Natural killer cell treated with Interleukin-12 subunit alpha and Interleukin-12 subunit beta and Interleukin-15 and Interleukin-18, amount 100 ng/mL, for 72 hours (primary cell): ENCODE measurements around the gene CHIC2. TPM values are rescaled to one million over a fixed set of nuclear protein-coding genes. Genes with fewer than 3 reads are reported as not detected.
A peak's percentile ranks its signal among the peaks of the same experiment; 100 is the strongest.
"Not testable (repeated sequence)": the region's sequence is repeated elsewhere in the genome, so short reads cannot be mapped to it uniquely, and the experiment has no call there.

Experiments used
- ATAC-seq, 2 donors: fragments of 150-1000 bp; cut with Tn5 transposase in 1 of 2; sonication (Bioruptor Pico), chemical (Tn5 transposase) in 1 of 2; 2 replicates each; pipeline ENCODE4 v1.10.0; 2021
- DNase-seq: peaks from one replicate; pipeline ENCODE4 v3.0.0; 2022; ENCODE audit warnings: low spot score
- H3K27ac Mint-ChIP-seq, 2 donors: 1 replicate in 1 of 2; 2 replicates in 1 of 2; pipeline ENCODE4 v1.8.0; 2022; ENCODE audit warnings: mixed read lengths in 2 of 2, mild to moderate bottlenecking in 1 of 2, moderate library complexity in 1 of 2
- H3K27me3 Mint-ChIP-seq, 2 donors: 1 replicate in 1 of 2; 2 replicates in 1 of 2; pipeline ENCODE4 v1.8.0; 2022; ENCODE audit warnings: mixed read lengths in 2 of 2
- H3K36me3 Mint-ChIP-seq: one replicate; pipeline ENCODE4 v1.8.0; 2022; ENCODE audit warnings: mixed read lengths
- H3K4me1 Mint-ChIP-seq, 2 donors: 1 replicate in 1 of 2; 2 replicates in 1 of 2; pipeline ENCODE4 v1.8.0; 2022; ENCODE audit warnings: low read depth in 2 of 2, mixed read lengths in 2 of 2, mild to moderate bottlenecking in 1 of 2
- H3K4me3 Mint-ChIP-seq: one replicate; pipeline ENCODE4 v1.8.0; 2022; ENCODE audit warnings: mixed read lengths
- H3K9me3 Mint-ChIP-seq: 2 replicates; pipeline ENCODE4 v1.8.0; 2022; ENCODE audit warnings: mixed read lengths
- total RNA-seq, 2 donors: library from RNA; stranded (reverse); gene quantifications; one replicate each; pipeline ENCODE4 v1.2.3, GENCODE V29; 2022

CHIC2 gene
- total RNA-seq, 2 donors from 2014 or later, result 15.2 to 31.3 TPM

DNA sequence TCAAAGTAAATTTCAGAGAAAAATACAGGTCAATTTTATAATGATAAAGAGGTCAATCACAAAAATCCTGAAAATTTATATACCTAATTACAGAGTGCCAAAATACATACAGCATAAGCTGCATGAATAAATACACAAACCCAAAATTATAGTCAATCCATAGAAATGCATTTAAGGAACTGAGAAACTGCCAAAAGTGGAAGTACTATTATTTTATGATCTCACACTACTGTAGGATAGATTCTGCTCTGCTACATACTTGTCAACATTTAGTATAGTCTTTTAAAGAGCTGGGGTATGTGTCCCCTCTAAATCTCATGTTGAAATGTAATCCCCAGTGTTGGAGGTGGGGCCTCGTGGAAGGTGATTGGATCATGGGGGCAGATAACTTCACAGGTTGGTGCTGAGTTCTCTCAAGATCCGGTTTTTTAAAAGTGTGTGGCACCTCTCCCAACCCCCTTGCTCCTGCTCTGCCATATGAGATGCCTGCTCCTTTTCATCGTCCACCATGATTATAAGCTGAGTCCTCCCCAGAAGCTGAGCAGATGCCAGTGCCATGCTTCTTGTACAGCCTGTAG, 31.8 kb downstream of the CHIC2 start:
- DNase-seq (no peak), ATAC-seq (no peak)
- Mint-ChIP-seq H3K9me3 (no peaks in the 10 kb centered on the region), H3K27me3 (no peaks in the 10 kb centered on the region), H3K4me3 (no peak overlapping the region), H3K4me1 (peaks cover 11 to 18% of the 10 kb centered on the region in 2 donors), H3K27ac (no peak overlapping the region), H3K36me3 (peaks cover 10% of the 10 kb centered on the region)

DNA sequence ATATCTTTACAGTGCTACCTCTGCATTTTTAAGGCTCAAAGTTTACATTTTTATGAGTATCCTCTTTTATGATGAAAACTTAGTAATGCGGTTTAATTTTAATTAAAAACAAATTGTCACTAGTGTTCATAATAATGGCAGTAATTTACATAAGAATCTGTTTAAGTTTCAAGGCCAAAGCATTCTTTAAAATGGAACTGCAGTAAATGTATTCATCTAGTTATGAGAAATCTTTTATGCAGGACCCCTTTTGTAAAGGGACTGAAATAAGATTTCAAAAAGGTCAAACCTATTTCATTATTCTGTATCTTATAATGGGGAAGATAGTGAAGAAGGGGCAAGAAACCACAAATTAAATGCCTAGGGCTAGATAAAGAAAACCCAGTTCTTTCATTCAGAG, 37.1 kb downstream of the CHIC2 start:
- Mint-ChIP-seq H3K27me3 (no peaks in the 10 kb centered on the region), H3K9me3 (no peaks in the 10 kb centered on the region), H3K27ac (no peak overlapping the region), H3K4me3 (no peak overlapping the region), H3K4me1 (peaks cover 11 to 13% of the 10 kb centered on the region in 2 donors), H3K36me3 (no peaks in the 10 kb centered on the region)
- no peak for ATAC-seq
- no peak for DNase-seq

DNA sequence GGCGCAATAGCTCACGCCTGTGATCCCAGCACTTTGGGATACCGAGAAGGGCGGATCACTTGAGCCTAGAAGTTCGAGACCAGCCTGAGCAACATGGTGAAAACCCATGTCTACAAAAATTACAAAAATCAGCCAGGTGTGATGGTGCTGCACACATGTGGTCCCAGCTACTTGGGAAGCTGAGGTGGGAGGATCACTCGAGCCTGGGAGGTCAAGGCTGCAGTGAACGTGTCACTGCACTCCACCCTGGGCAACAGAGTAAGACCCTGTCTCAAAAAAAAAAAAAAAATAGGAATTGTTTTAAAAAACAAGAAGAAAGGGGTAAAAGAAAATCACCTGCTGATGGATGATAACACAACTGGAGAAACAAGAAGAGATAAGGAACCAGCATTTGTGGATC, 38.8 kb downstream of the CHIC2 start:
- no peak for DNase-seq
- no peaks in the 10 kb centered on the region for H3K27me3 Mint-ChIP-seq
- H3K9me3 Mint-ChIP-seq, result no peaks in the 10 kb centered on the region
- no peak for ATAC-seq
- H3K4me3 Mint-ChIP-seq, result no peak overlapping the region
- H3K27ac Mint-ChIP-seq, result no peak overlapping the region
- H3K36me3 Mint-ChIP-seq, result no peaks in the 10 kb centered on the region
- H3K4me1 Mint-ChIP-seq, result peaks cover 11 to 13% of the 10 kb centered on the region in 2 donors

GRCh38 chr4:54023019-54023418, 41.4 kb downstream of the CHIC2 start:
- not testable (repeated sequence) for H3K9me3 Mint-ChIP-seq, H3K4me3 Mint-ChIP-seq, H3K27ac Mint-ChIP-seq, H3K36me3 Mint-ChIP-seq, H3K27me3 Mint-ChIP-seq, DNase-seq, ATAC-seq
- H3K4me1 Mint-ChIP-seq, result peaks cover 10 to 11% of the 10 kb centered on the region in 2 donors

GRCh38 chr4:54017974-54018373, 46.4 kb downstream of the CHIC2 start:
- no peaks in the 10 kb centered on the region for H3K9me3 Mint-ChIP-seq
- no peaks in the 10 kb centered on the region for H3K27me3 Mint-ChIP-seq
- peaks cover 6 to 8% of the 10 kb centered on the region in 2 donors for H3K4me1 Mint-ChIP-seq
- no peak overlapping the region for H3K4me3 Mint-ChIP-seq
- ATAC-seq, result no peak
- no peaks in the 10 kb centered on the region for H3K36me3 Mint-ChIP-seq
- DNase-seq, result no peak
- H3K27ac Mint-ChIP-seq, result no peak overlapping the region

DNA sequence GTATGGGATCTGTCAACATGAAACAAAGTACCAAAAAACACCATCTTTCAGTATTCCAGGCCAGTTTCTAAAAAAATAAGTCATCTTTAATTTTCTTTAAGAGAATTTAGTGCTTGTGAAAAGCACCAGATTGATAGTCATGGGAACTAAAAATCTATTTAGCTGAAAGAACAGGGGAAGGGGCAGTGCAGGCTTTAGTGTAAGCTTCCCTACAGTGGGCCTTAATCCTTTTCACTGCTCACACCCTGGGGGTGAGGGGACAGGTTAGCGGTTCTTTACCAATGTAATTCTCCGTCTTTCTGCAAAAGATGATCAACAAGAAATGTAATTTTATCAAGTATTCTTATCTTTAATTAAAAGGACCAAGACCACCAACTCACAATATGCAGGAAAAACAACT, 47.1 kb downstream of the CHIC2 start:
- H3K4me1 Mint-ChIP-seq, result peaks cover 6 to 8% of the 10 kb centered on the region in 2 donors
- H3K27ac Mint-ChIP-seq, result no peak overlapping the region

DNA sequence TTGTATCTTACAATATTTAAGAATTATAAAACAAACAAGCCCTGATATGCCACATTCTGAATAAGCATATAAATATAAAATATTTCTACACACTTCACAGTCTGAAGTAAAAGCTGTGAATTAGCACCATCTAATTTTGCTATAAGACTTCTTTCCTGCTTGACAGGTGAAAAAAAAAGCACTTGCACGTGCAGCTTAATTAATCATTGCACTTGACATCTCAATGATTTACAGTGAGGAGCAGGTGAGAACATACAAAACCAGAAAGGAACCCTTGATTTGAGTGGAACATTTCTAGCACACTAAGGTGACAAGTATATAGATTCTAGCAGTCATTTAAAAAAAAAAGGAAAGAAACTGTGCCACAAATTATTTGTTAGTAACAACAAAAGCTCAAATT, 47.9 kb downstream of the CHIC2 start:
- peaks cover 6 to 8% of the 10 kb centered on the region in 2 donors for H3K4me1 Mint-ChIP-seq
- peaks cover 6% of the 10 kb centered on the region for H3K36me3 Mint-ChIP-seq
- no peaks in the 10 kb centered on the region for H3K9me3 Mint-ChIP-seq
- H3K27me3 Mint-ChIP-seq, result no peaks in the 10 kb centered on the region
- DNase-seq, result no peak
- no peak overlapping the region for H3K4me3 Mint-ChIP-seq
- ATAC-seq, result no peak
- no peak overlapping the region for H3K27ac Mint-ChIP-seq

More for the DNA sequence above, 47.1 kb downstream of the CHIC2 start:
- Mint-ChIP-seq H3K9me3 (no peaks in the 10 kb centered on the region), H3K27me3 (no peaks in the 10 kb centered on the region), H3K4me3 (no peak overlapping the region), H3K36me3 (peaks cover 5% of the 10 kb centered on the region)
- no peak for DNase-seq
- no peak for ATAC-seq

DNA sequence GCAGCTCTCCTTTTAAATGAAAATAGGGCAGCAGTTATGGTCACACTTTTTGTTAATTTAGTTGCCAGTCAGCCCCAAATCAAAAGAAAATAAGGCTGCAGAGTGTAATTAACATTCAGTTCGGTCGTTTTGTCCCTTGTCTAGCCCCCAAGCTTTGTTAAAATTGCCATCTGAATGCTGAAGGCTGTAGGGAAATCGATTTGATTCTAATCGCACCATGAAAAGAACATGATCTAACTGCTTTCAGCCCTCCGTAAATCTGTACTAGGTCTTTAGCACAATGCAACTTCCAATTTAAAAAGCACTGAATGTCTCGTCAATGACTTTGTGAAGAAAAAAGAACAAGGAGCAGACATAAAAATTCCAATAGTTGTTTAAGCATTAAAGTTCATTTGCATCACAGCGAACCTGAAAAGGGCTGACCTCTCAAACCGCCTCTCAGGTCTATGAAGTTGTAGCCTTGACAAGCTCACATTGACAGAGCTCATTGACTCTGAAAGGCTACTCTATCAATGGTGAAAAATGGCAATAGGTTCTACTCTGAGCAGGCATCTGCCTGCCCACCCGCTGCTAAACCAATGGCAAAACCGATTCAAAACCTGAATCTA, 48.9 kb downstream of the CHIC2 start:
- H3K9me3 Mint-ChIP-seq, result no peaks in the 10 kb centered on the region
- H3K4me3 Mint-ChIP-seq, result no peak overlapping the region
- DNase-seq, result no peak
- ATAC-seq, result no peak
- H3K27ac Mint-ChIP-seq, result no peak overlapping the region
- no peaks in the 10 kb centered on the region for H3K27me3 Mint-ChIP-seq
- peaks cover 6 to 8% of the 10 kb centered on the region in 2 donors for H3K4me1 Mint-ChIP-seq
- H3K36me3 Mint-ChIP-seq, result peaks cover 6% of the 10 kb centered on the region

- peaks cover 6% of the 10 kb centered on the region for H3K36me3 Mint-ChIP-seq
- no peak for ATAC-seq
- no peaks in the 10 kb centered on the region for H3K27me3 Mint-ChIP-seq
- peaks cover 6 to 8% of the 10 kb centered on the region in 2 donors for H3K4me1 Mint-ChIP-seq
- no peak for DNase-seq
- H3K4me3 Mint-ChIP-seq, result no peak overlapping the region
- H3K27ac Mint-ChIP-seq, result no peak overlapping the region
- H3K9me3 Mint-ChIP-seq, result no peaks in the 10 kb centered on the region
These were observed 49.7 kb downstream of the CHIC2 start for GRCh38 chr4:54014666-54015160.

DNA sequence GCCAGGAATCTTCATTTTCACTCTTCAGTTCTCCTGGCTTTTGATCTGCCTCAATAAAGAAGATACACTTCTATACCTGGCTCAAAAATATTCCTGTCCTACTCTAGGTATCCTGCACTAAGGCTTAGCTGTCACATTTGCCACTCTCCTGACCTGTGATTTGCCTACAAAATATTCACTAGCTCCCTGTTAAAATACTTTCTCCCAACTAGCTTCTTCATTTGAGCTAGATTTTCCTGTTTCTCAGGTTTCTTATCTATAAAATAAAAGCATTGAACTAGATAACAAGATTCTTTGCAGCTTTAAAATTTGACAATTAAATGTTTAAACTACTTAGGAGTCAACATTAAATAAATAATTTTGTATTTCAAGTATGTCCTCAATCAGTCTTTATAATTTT, 53.2 kb downstream of the CHIC2 start:
- Mint-ChIP-seq H3K36me3 (peaks cover 6% of the 10 kb centered on the region), H3K27ac (no peak overlapping the region), H3K4me3 (no peak overlapping the region), H3K4me1 (peaks cover 9 to 10% of the 10 kb centered on the region in 2 donors), H3K9me3 (no peaks in the 10 kb centered on the region), H3K27me3 (no peaks in the 10 kb centered on the region)
- no peak for ATAC-seq
- DNase-seq, result no peak

- Mint-ChIP-seq H3K27me3 (no peaks in the 10 kb centered on the region), H3K27ac (peak overlapping the region in 1 of 2 donors; percentile 29), H3K9me3 (no peaks in the 10 kb centered on the region), H3K4me1 (peaks cover 9 to 10% of the 10 kb centered on the region in 2 donors), H3K4me3 (no peak overlapping the region), H3K36me3 (no peaks in the 10 kb centered on the region)
- no peak for DNase-seq
- ATAC-seq, result no peak
These were observed 57.6 kb downstream of the CHIC2 start for GRCh38 chr4:54006755-54007154.

- H3K27ac Mint-ChIP-seq, result peak overlapping the region in 1 of 2 donors; percentile 77
- ATAC-seq (peak; percentile 46 to 80), DNase-seq (no peak)
- peaks cover 9 to 10% of the 10 kb centered on the region in 2 donors for H3K4me1 Mint-ChIP-seq
- H3K9me3 Mint-ChIP-seq, result no peaks in the 10 kb centered on the region
- peak overlapping the region; percentile 52 for H3K4me3 Mint-ChIP-seq
- H3K36me3 Mint-ChIP-seq, result no peaks in the 10 kb centered on the region
- H3K27me3 Mint-ChIP-seq, result no peaks in the 10 kb centered on the region
These were observed 58.9 kb downstream of the CHIC2 start for GRCh38 chr4:54005475-54005874.

- DNase-seq (no peak), ATAC-seq (no peak)
- Mint-ChIP-seq H3K36me3 (no peaks in the 10 kb centered on the region), H3K4me3 (no peak overlapping the region), H3K9me3 (no peaks in the 10 kb centered on the region), H3K27me3 (no peaks in the 10 kb centered on the region), H3K27ac (peak overlapping the region in 1 of 2 donors; percentile 77), H3K4me1 (peaks cover 9 to 11% of the 10 kb centered on the region in 2 donors)
These were observed 59.9 kb downstream of the CHIC2 start for GRCh38 chr4:54004463-54004862.

DNA sequence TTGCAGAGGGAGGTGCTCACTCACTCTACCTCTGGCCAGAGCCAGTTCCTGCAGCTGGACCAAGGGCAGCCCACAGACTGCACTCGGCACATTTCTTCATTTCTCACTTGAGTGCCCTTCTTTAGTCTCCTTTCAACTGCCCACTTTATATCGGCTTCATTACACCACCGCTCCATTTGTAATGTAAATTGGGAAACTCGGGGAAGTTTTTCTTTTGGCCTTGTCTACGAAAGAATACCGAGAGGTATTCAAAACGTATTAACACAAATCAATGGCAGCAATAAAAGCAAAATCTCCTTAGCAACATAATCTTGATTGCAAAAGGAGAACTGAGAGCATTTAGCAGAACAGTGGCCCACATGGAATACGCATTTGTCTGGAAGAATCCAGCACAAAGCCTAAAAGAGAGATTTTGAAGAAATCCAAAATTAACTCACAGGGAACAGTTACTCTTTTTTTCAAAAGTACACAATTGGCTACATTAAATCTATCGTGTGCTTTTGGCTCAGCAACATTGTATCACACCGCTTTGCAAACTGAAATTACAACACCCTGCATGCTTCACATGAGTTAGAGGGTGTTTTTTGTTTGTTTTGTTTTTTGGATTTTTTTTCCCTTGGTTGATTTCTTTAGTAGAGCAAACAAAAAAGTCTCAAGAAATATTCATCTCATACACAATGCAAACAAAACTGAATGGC, 62.6 kb downstream of the CHIC2 start:
- no peak overlapping the region for H3K4me3 Mint-ChIP-seq
- no peaks in the 10 kb centered on the region for H3K36me3 Mint-ChIP-seq
- DNase-seq (no peak), ATAC-seq (no peak)
- H3K9me3 Mint-ChIP-seq, result no peaks in the 10 kb centered on the region
- no peaks in the 10 kb centered on the region for H3K27me3 Mint-ChIP-seq
- peaks cover 4 to 9% of the 10 kb centered on the region in 2 donors for H3K4me1 Mint-ChIP-seq
- H3K27ac Mint-ChIP-seq, result no peak overlapping the region
